Measurements from ENCODE around the gene DOCK8.

DOCK8 gene

DNA sequence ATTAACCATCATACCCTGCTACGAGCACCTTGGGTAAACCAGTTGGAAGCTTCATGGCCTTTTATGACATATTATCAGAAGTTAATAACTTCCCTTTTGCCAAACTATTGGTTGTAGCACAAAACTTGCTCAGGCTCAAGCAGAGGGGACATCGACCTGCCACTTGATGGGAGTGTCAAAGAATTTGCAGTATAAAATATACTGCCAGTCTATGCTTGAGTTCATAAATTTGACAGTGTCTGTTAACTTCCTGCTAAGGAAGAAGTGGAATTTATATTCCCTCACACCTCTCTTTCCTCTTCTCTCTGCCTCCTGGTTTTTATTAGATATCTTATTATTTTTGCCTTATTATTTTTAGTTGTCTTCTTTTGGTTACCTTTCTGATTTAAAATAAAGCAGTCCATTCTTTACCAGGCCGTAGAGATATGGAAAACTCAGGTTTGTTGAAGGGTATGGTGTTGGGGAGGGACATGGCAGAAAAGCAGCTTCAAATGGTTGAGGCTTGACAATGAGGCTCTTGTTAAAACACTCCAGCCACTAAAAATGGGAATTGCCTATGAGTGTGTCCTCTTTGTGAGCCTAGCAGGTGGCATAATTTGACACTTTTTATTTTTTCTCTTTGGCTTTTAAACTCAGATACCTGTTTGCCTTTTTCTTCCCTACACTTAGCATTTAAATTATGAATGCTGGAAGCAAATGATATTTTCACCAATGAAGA is 298.0 kb downstream of the DOCK8 start:
- no peak for DNase-seq
